Tibial artery (tissue), 4 donors: ENCODE data around the gene TYRO3.
A peak's percentile ranks its signal among the peaks of the same experiment; 100 is the strongest.

Source experiments
- DNase-seq, 2 donors: peaks; one replicate each; pipeline ENCODE4 v3.0.0-alpha.2; 2019
- H3K27ac ChIP-seq, 2 donors: fragments of 200-600 bp; sonication (generic) in 1 of 2; 1 replicate in 1 of 2; 2 replicates in 1 of 2; pipeline ENCODE4 v1.5.1; 2018 to 2019; ENCODE audit warnings: mild to moderate bottlenecking in 1 of 2
- H3K27me3 ChIP-seq, 2 donors: fragments of 200-600 bp; sonication (generic) in 1 of 2; one replicate each; pipeline versions ENCODE4 v1.5.1 to v1.6.0; 2016 to 2019
- H3K36me3 ChIP-seq, 3 donors: fragments of 200-600 bp; sonication (generic) in 2 of 3; one replicate each; pipeline ENCODE4 v1.5.1; 2016 to 2019; ENCODE audit warnings: mild to moderate bottlenecking in 2 of 3
- H3K4me1 ChIP-seq, 4 donors: fragments of 200-600 bp; sonication (generic) in 2 of 4; 1 replicate in 3 of 4; 2 replicates in 1 of 4; pipeline ENCODE4 v1.5.1; 2016 to 2019
- H3K4me3 ChIP-seq, 2 donors: fragments of 200-600 bp; sonication (generic) in 1 of 2; 1 replicate in 1 of 2; 2 replicates in 1 of 2; pipeline ENCODE4 v1.5.1; 2018 to 2019; ENCODE audit warnings: mild to moderate bottlenecking in 2 of 2
- H3K9me3 ChIP-seq, 3 donors: fragments of 200-600 bp; sonication (generic) in 1 of 3; one replicate each; pipeline ENCODE4 v1.5.1; 2016 to 2019
- intact Hi-C: fragments of 100-400 bp; cut with DNase I; formaldehyde crosslinking; loops from one replicate; pipeline ENCODE4 v1.15.0; 2023; ENCODE audit warnings: low total_unique reads
- TF ChIP-seq, protein P1 (sequence below), 2 experiments: fragments of 200-600 bp in 1 of 2; fragments of 450-650 bp in 1 of 2; IDR thresholded peaks; one replicate each; pipeline ENCODE4 v1.5.1; 2017 to 2019; ENCODE audit warnings: antibody characterized with exemption in 2 of 2, mild to moderate bottlenecking in 1 of 2, moderate library complexity in 1 of 2

The TYRO3 gene

DNA sequence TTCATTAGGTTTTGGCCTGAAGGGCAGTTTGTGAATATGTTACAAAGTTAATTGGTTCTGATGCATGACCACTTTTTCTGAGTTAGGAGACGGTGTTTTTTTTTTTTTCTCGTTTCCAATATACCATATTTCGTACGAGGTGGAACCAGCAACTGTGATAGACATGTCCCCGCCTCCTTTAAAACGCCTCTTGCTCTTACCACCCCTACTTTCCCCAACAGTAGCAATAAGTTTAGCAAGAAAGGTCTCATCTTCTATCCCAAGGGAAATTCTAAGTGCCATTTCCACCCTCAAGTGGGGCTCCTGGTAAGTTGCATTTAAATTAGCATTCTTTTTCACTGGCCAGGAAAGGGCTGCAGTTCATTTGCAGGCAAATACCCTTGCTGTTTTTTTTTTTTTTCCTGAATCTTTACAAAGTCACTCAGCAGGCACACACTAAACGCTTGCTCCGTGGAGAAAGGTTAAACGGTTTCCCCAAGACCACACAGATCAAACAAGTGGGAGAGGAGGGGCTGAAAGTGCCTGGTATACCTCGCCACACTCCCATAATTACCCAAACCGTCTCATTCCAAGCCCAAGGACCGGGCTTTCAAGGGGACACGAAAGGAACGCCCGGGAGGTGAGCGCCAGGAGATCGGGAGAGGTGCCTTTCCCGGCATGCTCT is 61.7 kb downstream of the TYRO3 start:
- Histone ChIP-seq H3K9me3 (no peaks in the 10 kb centered on the region), H3K4me3 (peak overlapping the region; percentile 61 to 76), H3K36me3 (no peaks in the 10 kb centered on the region), H3K4me1 (peaks cover 0 to 6% (median 2%) of the 10 kb centered on the region in 4 donors), H3K27me3 (no peaks in the 10 kb centered on the region), H3K27ac (peak overlapping the region; percentile 78 to 81)
- DNase-seq, result no peak
- intact Hi-C loops, result loop anchor here (5.0 kb wide), 1 partner anchor 42 kb away; the partner anchor contains the start of gene MGA
- TF ChIP-seq, protein P1, sequence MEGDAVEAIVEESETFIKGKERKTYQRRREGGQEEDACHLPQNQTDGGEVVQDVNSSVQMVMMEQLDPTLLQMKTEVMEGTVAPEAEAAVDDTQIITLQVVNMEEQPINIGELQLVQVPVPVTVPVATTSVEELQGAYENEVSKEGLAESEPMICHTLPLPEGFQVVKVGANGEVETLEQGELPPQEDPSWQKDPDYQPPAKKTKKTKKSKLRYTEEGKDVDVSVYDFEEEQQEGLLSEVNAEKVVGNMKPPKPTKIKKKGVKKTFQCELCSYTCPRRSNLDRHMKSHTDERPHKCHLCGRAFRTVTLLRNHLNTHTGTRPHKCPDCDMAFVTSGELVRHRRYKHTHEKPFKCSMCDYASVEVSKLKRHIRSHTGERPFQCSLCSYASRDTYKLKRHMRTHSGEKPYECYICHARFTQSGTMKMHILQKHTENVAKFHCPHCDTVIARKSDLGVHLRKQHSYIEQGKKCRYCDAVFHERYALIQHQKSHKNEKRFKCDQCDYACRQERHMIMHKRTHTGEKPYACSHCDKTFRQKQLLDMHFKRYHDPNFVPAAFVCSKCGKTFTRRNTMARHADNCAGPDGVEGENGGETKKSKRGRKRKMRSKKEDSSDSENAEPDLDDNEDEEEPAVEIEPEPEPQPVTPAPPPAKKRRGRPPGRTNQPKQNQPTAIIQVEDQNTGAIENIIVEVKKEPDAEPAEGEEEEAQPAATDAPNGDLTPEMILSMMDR (IDR thresholded peaks at IDR 0.05), result no peak

- H3K36me3 ChIP-seq, result no peaks in the 10 kb centered on the region
- peak overlapping the region; percentile 61 to 76 for H3K4me3 ChIP-seq
- TF ChIP-seq, protein P1 (IDR thresholded peaks at IDR 0.05), result no peak
- no peaks in the 10 kb centered on the region for H3K9me3 ChIP-seq
- peak overlapping the region; percentile 78 to 81 for H3K27ac ChIP-seq
- peaks cover 0 to 6% (median 2%) of the 10 kb centered on the region in 4 donors for H3K4me1 ChIP-seq
- DNase-seq, result peak; percentile 62 to 87
- intact Hi-C loops, result loop anchor here (5.0 kb wide), 1 partner anchor 41 kb away; the partner anchor contains the start of gene MGA
- no peaks in the 10 kb centered on the region for H3K27me3 ChIP-seq
These were observed 62.5 kb downstream of the TYRO3 start for GRCh38 chr15:41621200-41622193.

GRCh38 chr15:41622901-41623300 is 63.9 kb downstream of the TYRO3 start:
- H3K4me1 ChIP-seq, result peaks cover 0 to 6% (median 2%) of the 10 kb centered on the region in 4 donors
- H3K27me3 ChIP-seq, result no peaks in the 10 kb centered on the region
- H3K36me3 ChIP-seq, result no peaks in the 10 kb centered on the region
- intact Hi-C loops, result loop anchor here (5.0 kb wide), 1 partner anchor 39 kb away; the partner anchor contains the start of gene MGA
- H3K4me3 ChIP-seq, result no peak overlapping the region
- no peak overlapping the region for H3K27ac ChIP-seq
- TF ChIP-seq, protein P1 (IDR thresholded peaks at IDR 0.05), result no peak
- no peaks in the 10 kb centered on the region for H3K9me3 ChIP-seq
- DNase-seq, result no peak

GRCh38 chr15:41627203-41627602 is 68.2 kb downstream of the TYRO3 start:
- no peak for DNase-seq
- Histone ChIP-seq H3K4me1 (no peaks in the 10 kb centered on the region), H3K9me3 (no peaks in the 10 kb centered on the region), H3K27me3 (no peaks in the 10 kb centered on the region), H3K27ac (no peak overlapping the region), H3K36me3 (no peaks in the 10 kb centered on the region), H3K4me3 (no peak overlapping the region)
- TF ChIP-seq, protein P1 (IDR thresholded peaks at IDR 0.05), result no peak
- intact Hi-C loops, result no loop called here

GRCh38 chr15:41629463-41629862 is 70.5 kb downstream of the TYRO3 start:
- Histone ChIP-seq H3K36me3 (no peaks in the 10 kb centered on the region), H3K27me3 (no peaks in the 10 kb centered on the region), H3K9me3 (no peaks in the 10 kb centered on the region), H3K4me1 (no peaks in the 10 kb centered on the region), H3K27ac (no peak overlapping the region), H3K4me3 (no peak overlapping the region)
- no peak for DNase-seq
- TF ChIP-seq, protein P1 (IDR thresholded peaks at IDR 0.05), result no peak
- intact Hi-C loops, result no loop called here
